Nephron (organoid): ENCODE data around the gene ADRA2C.

Experiments
- H3K27ac Mint-ChIP-seq, 3 experiments: 2 replicates each; pipeline ENCODE4 v1.8.0; 2020; ENCODE audit warnings: mixed read lengths in 3 of 3, mild to moderate bottlenecking in 2 of 3, moderate library complexity in 1 of 3
- H3K27me3 Mint-ChIP-seq: 2 replicates; pipeline ENCODE4 v1.8.0; 2021; ENCODE audit warnings: low read depth, mild to moderate bottlenecking, moderate library complexity, mixed read lengths
- H3K36me3 Mint-ChIP-seq: 2 replicates; pipeline ENCODE4 v1.8.0; 2020; ENCODE audit warnings: low read depth, mixed read lengths
- H3K4me1 Mint-ChIP-seq: 2 replicates; pipeline ENCODE4 v1.8.0; 2020; ENCODE audit warnings: mixed read lengths
- H3K4me3 Mint-ChIP-seq, 3 experiments: 2 replicates each; pipeline ENCODE4 v1.8.0; 2020; ENCODE audit warnings: mild to moderate bottlenecking in 3 of 3, mixed read lengths in 3 of 3, moderate library complexity in 2 of 3
- H3K9me3 Mint-ChIP-seq: 2 replicates; pipeline ENCODE4 v1.8.0; 2020; ENCODE audit warnings: mixed read lengths
- TF ChIP-seq, protein P1 (sequence below), 3 experiments: fragments of 200-600 bp; sonication (generic); IDR thresholded peaks; one replicate each; pipeline ENCODE4 v1.5.0; 2021; ENCODE audit warnings: antibody characterized with exemption in 3 of 3; ENCODE audit not compliant: unreplicated experiment in 3 of 3

ADRA2C gene

DNA sequence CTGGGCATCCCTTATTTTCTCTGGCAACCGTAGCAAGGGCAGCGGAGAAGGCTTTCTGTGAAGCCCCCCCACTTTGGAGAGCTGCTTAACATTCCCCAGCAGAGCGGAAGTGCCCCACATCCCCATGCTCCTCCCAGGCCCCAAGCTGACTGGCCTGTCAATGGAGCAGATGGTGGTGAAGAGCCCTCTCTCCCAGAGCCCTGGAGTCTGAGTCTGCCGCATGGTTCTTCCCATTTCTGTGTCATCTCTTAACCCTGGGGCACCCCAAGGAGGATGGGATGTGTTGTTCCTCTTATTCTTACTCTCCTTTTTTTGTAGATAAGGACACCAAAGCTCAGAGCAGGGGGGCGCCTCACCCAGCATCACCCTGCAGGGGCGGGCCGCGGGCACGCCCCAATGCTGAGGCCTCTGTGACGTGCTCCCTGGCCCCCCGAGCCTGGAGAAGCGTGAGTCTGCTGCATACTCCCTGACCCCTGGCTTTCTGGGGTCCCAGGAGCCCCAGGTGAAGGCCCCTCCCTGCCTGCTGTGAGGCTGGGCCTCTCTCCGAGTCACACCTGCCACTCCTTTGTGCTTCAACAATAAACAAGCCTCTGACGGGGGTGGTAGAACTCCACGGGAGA lies 35.9 kb downstream of the ADRA2C start:
- Mint-ChIP-seq H3K27me3 (peaks cover 39% of the 10 kb centered on the region), H3K27ac (no peak overlapping the region), H3K36me3 (no peaks in the 10 kb centered on the region), H3K4me3 (no peak overlapping the region), H3K9me3 (peaks cover 3% of the 10 kb centered on the region), H3K4me1 (no peaks in the 10 kb centered on the region)
- TF ChIP-seq, protein P1, sequence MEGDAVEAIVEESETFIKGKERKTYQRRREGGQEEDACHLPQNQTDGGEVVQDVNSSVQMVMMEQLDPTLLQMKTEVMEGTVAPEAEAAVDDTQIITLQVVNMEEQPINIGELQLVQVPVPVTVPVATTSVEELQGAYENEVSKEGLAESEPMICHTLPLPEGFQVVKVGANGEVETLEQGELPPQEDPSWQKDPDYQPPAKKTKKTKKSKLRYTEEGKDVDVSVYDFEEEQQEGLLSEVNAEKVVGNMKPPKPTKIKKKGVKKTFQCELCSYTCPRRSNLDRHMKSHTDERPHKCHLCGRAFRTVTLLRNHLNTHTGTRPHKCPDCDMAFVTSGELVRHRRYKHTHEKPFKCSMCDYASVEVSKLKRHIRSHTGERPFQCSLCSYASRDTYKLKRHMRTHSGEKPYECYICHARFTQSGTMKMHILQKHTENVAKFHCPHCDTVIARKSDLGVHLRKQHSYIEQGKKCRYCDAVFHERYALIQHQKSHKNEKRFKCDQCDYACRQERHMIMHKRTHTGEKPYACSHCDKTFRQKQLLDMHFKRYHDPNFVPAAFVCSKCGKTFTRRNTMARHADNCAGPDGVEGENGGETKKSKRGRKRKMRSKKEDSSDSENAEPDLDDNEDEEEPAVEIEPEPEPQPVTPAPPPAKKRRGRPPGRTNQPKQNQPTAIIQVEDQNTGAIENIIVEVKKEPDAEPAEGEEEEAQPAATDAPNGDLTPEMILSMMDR (IDR thresholded peaks at IDR 0.05; ENCODE audit: unreplicated experiment in 3 of 3) = no peak

DNA sequence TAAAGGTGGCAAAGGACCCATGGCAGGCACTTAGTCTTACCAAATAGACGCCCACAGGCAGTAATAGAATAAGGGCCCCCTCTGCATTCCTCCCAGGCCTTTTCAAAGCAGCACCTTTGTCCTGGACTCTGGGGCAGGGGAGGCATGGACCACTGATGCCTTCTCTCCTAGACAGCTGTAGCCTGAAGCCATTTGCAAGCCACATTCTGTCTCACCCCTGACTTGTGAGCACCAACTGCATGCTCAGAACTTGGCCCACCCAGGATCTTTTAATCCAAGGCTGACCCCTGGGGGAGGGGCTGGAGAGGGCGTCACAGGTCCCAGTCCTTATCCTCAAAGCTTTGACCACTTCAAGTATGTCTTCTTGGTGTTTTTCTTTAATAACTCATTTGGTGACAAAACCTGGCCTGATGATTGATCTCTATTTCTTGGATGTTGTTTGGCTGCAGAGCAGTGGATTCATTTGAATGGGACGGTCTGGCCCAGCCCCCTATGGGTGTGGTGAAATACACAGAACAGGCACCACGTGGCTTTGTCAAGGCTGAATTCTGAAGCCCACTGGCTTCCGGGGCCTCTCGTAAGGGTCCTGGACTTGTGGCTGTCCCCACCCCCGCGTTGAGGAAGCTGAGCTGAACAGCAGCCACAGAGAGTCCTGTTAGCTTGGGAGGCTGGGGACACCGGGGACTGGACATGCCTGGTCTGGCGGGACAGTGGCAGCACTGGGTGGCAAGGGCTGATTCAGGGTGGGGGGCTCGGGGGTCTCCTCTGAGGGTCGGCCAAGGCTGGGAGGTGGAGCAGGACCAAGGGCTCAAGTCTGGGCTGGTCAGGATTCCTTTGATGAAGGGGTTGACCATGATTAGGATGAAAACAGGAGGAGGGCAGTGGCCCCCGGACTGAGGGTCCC lies 36.6 kb downstream of the ADRA2C start:
- TF ChIP-seq, protein P1 (IDR thresholded peaks at IDR 0.05; ENCODE audit: unreplicated experiment in 3 of 3) = no peak
- Mint-ChIP-seq H3K4me1 (peaks cover 3% of the 10 kb centered on the region), H3K9me3 (peaks cover 3% of the 10 kb centered on the region), H3K27ac (no peak overlapping the region), H3K36me3 (no peaks in the 10 kb centered on the region), H3K4me3 (no peak overlapping the region), H3K27me3 (peaks cover 43% of the 10 kb centered on the region)

DNA sequence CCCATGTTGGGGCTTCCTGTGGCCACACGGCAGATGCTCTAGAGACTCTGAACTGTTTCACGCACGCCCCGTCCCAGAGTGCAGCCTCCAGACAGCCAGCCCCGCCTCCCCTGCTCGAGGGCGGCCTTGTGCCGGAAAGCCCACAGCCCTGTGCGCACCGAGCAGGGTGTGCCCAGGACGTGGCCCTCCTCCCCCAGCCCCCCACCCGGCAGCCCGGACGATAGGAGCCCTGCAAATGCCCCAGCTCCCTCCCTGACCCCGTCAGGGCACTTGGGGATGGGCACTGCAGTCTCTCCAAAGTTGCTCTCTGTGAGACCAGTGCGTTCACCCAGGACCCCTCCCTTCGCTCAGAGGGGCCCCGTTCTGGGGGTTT lies 37.3 kb downstream of the ADRA2C start:
- TF ChIP-seq, protein P1 (IDR thresholded peaks at IDR 0.05; ENCODE audit: unreplicated experiment in 3 of 3) = no peak
- Mint-ChIP-seq H3K4me1 (peaks cover 10% of the 10 kb centered on the region), H3K36me3 (no peaks in the 10 kb centered on the region), H3K27me3 (peaks cover 43% of the 10 kb centered on the region), H3K9me3 (peaks cover 3% of the 10 kb centered on the region), H3K27ac (no peak overlapping the region), H3K4me3 (no peak overlapping the region)

DNA sequence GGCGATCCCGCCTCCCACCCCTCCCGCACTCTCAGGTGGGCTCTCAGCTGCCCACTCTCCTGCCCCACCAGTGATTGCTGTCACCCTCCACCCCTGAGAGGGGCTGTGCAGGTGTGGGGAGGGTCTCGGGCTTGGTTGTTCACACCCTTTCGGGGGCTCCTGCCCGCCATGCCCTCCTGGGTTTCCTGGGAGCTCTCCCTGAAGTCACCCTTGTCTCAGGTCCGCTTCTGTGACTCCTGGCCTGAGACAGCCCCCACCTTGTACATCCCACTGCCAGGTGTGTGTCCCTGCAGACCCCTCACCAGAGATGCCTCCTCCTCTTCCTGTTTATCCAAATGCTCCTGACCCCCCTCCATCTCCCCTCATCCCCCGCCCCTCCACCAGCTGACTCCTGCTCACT lies 37.8 kb downstream of the ADRA2C start:
- H3K9me3 Mint-ChIP-seq = peaks cover 3% of the 10 kb centered on the region
- no peak overlapping the region for H3K4me3 Mint-ChIP-seq
- H3K27ac Mint-ChIP-seq = no peak overlapping the region
- TF ChIP-seq, protein P1 (IDR thresholded peaks at IDR 0.05; ENCODE audit: unreplicated experiment in 3 of 3) = no peak
- peaks cover 43% of the 10 kb centered on the region for H3K27me3 Mint-ChIP-seq
- peaks cover 11% of the 10 kb centered on the region for H3K4me1 Mint-ChIP-seq
- no peaks in the 10 kb centered on the region for H3K36me3 Mint-ChIP-seq

DNA sequence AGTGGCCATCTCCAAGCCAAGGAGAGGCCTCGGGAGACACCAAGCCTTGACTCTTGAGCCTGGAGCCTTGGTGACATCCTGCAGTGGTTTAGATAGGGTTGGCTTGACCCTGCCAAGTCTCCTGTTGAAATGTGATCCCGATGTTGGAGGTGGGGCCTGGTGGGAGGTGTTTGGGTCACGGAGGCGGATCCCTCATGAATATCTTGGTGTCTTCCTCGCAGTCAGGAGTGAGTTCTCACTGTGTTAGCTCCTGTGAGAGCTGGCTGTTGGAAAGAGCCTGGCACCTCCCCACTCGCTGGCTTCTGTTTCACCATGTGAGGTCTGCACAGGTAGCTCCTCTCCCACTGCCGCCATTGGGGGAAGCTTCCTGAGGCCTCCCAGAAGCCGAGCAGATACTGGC lies 38.8 kb downstream of the ADRA2C start:
- TF ChIP-seq, protein P1 (IDR thresholded peaks at IDR 0.05; ENCODE audit: unreplicated experiment in 3 of 3) = no peak
- Mint-ChIP-seq H3K27me3 (peaks cover 49% of the 10 kb centered on the region), H3K4me1 (peaks cover 11% of the 10 kb centered on the region), H3K4me3 (no peak overlapping the region), H3K36me3 (no peaks in the 10 kb centered on the region), H3K9me3 (peaks cover 3% of the 10 kb centered on the region), H3K27ac (no peak overlapping the region)
